ENCODE data around the gene GRM6.

GRM6 gene

GRCh38 chr5:178982941-178983340 is 12.2 kb downstream of the GRM6 start:
- Histone ChIP-seq H3K36me3 (ENCODE audit: insufficient read depth) (no peaks in the 10 kb centered on the region), H2AFZ (ENCODE audit: low read depth) (no peak overlapping the region)
- TF ChIP-seq CTCF (conservative IDR thresholded peaks at IDR 0.05; ENCODE audit: low read depth, low read length): no peak

GRCh38 chr5:178981381-178981780 is 13.7 kb downstream of the GRM6 start:
- Histone ChIP-seq H4K20me1 (ENCODE audit: insufficient read depth) (no peaks in the 10 kb centered on the region), H3K27me3 (ENCODE audit: insufficient read depth, low read depth) (no peaks in the 10 kb centered on the region), H3K79me2 (ENCODE audit: insufficient read depth, low read depth) (no peaks in the 10 kb centered on the region), H3K4me1 (ENCODE audit: low read depth, poor library complexity, severe bottlenecking) (no peaks in the 10 kb centered on the region), H2AFZ (ENCODE audit: low read depth) (no peak overlapping the region), H3K36me3 (ENCODE audit: insufficient read depth) (no peaks in the 10 kb centered on the region), H3K27ac (no peak overlapping the region), H3K4me3 (IDR thresholded peaks at IDR 0.05; ENCODE audit: insufficient read depth, low read depth, low read length) (no peak overlapping the region), H3K9ac (no peak overlapping the region), H3K4me2 (no peak overlapping the region)
- TF ChIP-seq CTCF (conservative IDR thresholded peaks at IDR 0.05; ENCODE audit: low read depth, low read length): no peak

More at GRCh38 chr5:178982941-178983340, 12.2 kb downstream of the GRM6 start:
- Histone ChIP-seq H3K4me1 (ENCODE audit: low read depth, poor library complexity, severe bottlenecking) (no peaks in the 10 kb centered on the region), H3K4me3 (IDR thresholded peaks at IDR 0.05; ENCODE audit: insufficient read depth, low read depth, low read length) (no peak overlapping the region), H3K9ac (no peak overlapping the region), H3K4me2 (no peak overlapping the region), H3K27ac (no peak overlapping the region), H3K79me2 (ENCODE audit: insufficient read depth, low read depth) (no peaks in the 10 kb centered on the region), H3K27me3 (ENCODE audit: insufficient read depth, low read depth) (no peaks in the 10 kb centered on the region), H4K20me1 (ENCODE audit: insufficient read depth) (no peaks in the 10 kb centered on the region)

DNA sequence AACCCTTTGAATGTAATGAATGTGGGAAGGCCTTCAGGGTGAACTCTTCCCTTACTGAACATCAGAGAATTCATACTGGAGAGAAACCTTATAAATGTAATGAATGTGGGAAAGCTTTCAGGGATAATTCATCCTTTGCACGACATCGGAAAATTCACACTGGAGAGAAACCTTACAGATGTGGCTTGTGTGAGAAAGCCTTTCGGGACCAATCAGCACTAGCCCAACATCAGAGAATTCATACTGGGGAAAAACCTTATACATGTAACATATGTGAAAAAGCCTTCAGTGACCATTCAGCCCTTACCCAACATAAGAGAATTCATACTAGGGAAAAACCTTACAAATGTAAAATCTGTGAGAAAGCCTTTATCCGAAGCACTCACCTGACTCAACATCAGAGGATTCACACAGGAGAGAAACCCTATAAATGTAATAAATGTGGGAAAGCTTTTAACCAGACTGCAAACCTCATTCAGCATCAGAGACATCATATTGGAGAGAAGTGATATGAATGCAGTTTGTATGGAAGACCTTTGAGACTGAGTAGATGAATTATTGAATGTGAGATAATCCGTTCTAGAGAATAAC is 29.6 kb downstream of the GRM6 start:
- Histone ChIP-seq H3K4me3 (IDR thresholded peaks at IDR 0.05; ENCODE audit: insufficient read depth, low read depth, low read length) (no peak overlapping the region), H3K27ac (no peak overlapping the region), H3K9ac (no peak overlapping the region), H3K27me3 (ENCODE audit: insufficient read depth, low read depth) (no peaks in the 10 kb centered on the region), H3K36me3 (ENCODE audit: insufficient read depth) (no peaks in the 10 kb centered on the region), H4K20me1 (ENCODE audit: insufficient read depth) (no peaks in the 10 kb centered on the region), H2AFZ (ENCODE audit: low read depth) (no peak overlapping the region), H3K79me2 (ENCODE audit: insufficient read depth, low read depth) (no peaks in the 10 kb centered on the region), H3K4me1 (ENCODE audit: low read depth, poor library complexity, severe bottlenecking) (no peaks in the 10 kb centered on the region), H3K4me2 (no peak overlapping the region)
- no peak for TF ChIP-seq CTCF (conservative IDR thresholded peaks at IDR 0.05; ENCODE audit: low read depth, low read length)

- Histone ChIP-seq H3K79me2 (ENCODE audit: insufficient read depth, low read depth) (no peaks in the 10 kb centered on the region), H3K27me3 (ENCODE audit: insufficient read depth, low read depth) (no peaks in the 10 kb centered on the region), H3K4me3 (IDR thresholded peaks at IDR 0.05; ENCODE audit: insufficient read depth, low read depth, low read length) (no peak overlapping the region), H3K4me2 (no peak overlapping the region), H4K20me1 (ENCODE audit: insufficient read depth) (no peaks in the 10 kb centered on the region), H2AFZ (ENCODE audit: low read depth) (no peak overlapping the region), H3K36me3 (ENCODE audit: insufficient read depth) (no peaks in the 10 kb centered on the region), H3K27ac (no peak overlapping the region), H3K4me1 (ENCODE audit: low read depth, poor library complexity, severe bottlenecking) (no peaks in the 10 kb centered on the region), H3K9ac (no peak overlapping the region)
- no peak for TF ChIP-seq CTCF (conservative IDR thresholded peaks at IDR 0.05; ENCODE audit: low read depth, low read length)
Measured at GRCh38 chr5:178941361-178941760, 53.8 kb downstream of the GRM6 start.
